SK-N-DZ (cell line): Measurements from ENCODE around the gene C16orf96.

Source experiments
- DNase-seq: peaks from one replicate; pipeline ENCODE4 v3.0.0-alpha.2; 2015; ENCODE audit warnings: low spot score

The C16orf96 gene

GRCh38 chr16:4616047-4616811 lies 60.1 kb downstream of the C16orf96 start:
- peak; percentile 100 for DNase-seq

GRCh38 chr16:4617880-4618279 lies 61.7 kb downstream of the C16orf96 start:
- no peak for DNase-seq

- no peak for DNase-seq
These were observed 62.7 kb downstream of the C16orf96 start for GRCh38 chr16:4618645-4619418.

- no peak for DNase-seq
These were observed 67.5 kb downstream of the C16orf96 start for GRCh38 chr16:4623593-4623992.

GRCh38 chr16:4624015-4624826 lies 68.1 kb downstream of the C16orf96 start, which contains the start of gene MGRN1:
Gene MGRN1, plus strand, starts transcription at chr16:4624826. Its CDS starts 135 bp downstream, at chr16:4624961.
- DNase-seq, result peak; percentile 97

- no peak for DNase-seq
These were observed 68.9 kb downstream of the C16orf96 start for GRCh38 chr16:4624827-4625559.

- DNase-seq, result no peak
These were observed 69.5 kb downstream of the C16orf96 start for GRCh38 chr16:4625560-4626159.

- DNase-seq, result no peak
These were observed 70.3 kb downstream of the C16orf96 start for GRCh38 chr16:4626396-4626795.

- DNase-seq, result no peak
These were observed 72.1 kb downstream of the C16orf96 start for GRCh38 chr16:4628283-4628682.

- DNase-seq, result no peak
These were observed 75.3 kb downstream of the C16orf96 start for GRCh38 chr16:4631444-4631843.

GRCh38 chr16:4633910-4634635 lies 77.9 kb downstream of the C16orf96 start:
- no peak for DNase-seq

GRCh38 chr16:4634768-4635167 lies 78.6 kb downstream of the C16orf96 start:
- DNase-seq, result no peak

GRCh38 chr16:4636196-4636595 lies 80.1 kb downstream of the C16orf96 start:
- no peak for DNase-seq

- no peak for DNase-seq
These were observed 81.5 kb downstream of the C16orf96 start for GRCh38 chr16:4637501-4638166.

- no peak for DNase-seq
These were observed 83.9 kb downstream of the C16orf96 start for GRCh38 chr16:4639899-4640509.

- no peak for DNase-seq
These were observed 84.6 kb downstream of the C16orf96 start for GRCh38 chr16:4640572-4641305.

GRCh38 chr16:4641306-4641687 lies 85.2 kb downstream of the C16orf96 start:
- DNase-seq, result no peak

- DNase-seq, result no peak
These were observed 85.8 kb downstream of the C16orf96 start for GRCh38 chr16:4641895-4642294.
